ENCODE results near the gene CDY1B.
"Not testable (repeated sequence)": the region's sequence is repeated elsewhere in the genome, so short reads cannot be mapped to it uniquely, and the experiment has no call there.

The CDY1B gene, protein sequence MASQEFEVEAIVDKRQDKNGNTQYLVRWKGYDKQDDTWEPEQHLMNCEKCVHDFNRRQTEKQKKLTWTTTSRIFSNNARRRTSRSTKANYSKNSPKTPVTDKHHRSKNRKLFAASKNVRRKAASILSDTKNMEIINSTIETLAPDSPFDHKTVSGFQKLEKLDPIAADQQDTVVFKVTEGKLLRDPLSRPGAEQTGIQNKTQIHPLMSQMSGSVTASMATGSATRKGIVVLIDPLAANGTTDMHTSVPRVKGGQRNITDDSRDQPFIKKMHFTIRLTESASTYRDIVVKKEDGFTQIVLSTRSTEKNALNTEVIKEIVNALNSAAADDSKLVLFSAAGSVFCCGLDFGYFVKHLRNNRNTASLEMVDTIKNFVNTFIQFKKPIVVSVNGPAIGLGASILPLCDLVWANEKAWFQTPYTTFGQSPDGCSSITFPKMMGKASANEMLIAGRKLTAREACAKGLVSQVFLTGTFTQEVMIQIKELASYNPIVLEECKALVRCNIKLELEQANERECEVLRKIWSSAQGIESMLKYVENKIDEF

DNA sequence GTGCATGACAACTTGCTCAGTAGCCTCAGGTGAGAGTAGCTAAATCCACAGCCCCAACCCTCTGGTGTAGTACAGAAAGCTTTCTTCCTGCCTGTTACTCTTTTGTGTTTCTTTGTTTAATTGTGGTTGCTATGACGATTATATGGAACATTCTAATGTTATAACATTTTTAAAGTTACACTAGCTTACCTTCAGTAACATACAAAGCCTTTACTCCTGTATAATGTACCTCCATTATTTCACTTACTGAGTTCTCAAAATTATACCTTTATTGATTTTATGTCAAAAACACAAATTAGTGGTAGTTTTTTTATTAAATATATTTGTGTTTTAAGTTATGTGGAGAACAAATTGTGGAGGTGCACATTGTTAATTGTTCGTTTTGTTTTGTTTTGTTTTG, at the start of gene CDY1B:
CDY1B (minus strand) TSS at position 101 of the 400 bp plus-strand sequence. CDS start 331 bp downstream, outside the sequence.
- not testable (repeated sequence) for DNase-seq

DNA sequence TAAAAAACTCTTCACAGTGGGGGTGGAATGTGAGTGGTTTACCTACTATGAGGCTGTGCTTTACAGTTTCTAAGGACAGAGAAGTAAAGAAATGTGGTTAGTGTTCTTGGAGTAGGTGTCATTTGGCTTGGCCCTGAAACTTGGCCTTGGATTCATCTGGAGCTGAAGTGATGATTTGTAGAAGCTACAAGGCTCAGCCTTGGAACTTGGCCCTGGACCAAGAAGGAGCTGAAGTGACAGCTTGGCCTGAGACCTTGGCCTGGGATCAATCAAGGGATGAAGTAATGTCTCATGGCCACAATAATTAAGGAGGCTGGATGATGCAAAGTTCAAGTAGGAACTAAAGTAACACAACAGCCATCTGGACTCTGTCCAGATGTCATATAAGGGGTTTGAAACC, 1.7 kb upstream of the CDY1B start:
- not testable (repeated sequence) for DNase-seq

DNA sequence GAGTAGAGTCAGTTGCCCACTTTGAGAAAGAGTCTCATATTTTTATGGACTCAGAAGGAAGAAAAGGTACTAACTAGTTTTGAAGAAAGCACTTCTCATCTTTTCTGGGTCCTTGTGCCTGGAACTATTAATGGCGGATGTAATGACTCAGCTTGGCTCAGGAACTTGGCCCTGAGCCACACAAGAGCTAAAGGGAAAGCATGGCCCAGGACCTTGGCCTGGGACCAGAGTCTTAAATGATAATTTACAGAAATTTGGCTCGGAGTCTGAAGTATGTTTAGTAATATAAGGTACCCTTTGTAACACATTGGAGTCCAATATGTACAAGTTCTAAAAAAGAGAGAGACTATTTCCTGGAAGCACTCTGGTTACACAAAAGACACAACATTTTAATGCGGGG, 4.6 kb downstream of the CDY1B start:
- not testable (repeated sequence) for DNase-seq

DNA sequence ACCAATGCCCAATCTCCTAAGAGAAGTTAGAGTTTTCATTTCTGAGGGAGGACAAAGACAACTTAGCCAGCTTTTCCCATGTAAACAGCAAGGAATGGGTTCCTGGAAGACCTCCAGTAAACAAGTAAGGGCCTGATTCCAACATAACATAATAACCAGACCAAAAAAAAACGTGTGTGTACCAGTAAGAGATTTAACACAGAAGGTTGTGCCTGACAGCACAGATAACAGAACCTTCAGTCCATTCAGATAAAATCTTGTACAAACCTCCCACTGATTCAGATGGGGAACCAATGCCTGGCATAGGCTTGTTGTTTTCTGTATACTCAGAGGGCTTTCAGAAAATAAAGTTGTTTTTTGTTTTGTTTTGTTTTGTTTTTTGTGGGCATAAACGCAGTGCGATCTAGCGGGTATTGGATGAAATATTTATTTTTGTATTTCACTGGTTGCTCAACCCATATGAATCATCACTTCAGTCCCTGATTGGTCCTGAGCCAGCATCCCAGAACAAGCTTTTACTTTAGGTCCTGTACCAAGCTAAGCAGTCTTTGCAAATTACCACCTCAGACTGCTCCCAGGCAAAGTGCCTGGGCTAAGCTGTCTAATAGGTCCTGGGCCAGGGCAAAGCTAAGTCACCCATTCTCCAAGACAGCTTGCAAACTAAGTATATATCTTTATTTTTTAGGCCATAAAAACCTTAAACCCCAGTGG, 8.7 kb downstream of the CDY1B start:
- DNase-seq: not testable (repeated sequence)

DNA sequence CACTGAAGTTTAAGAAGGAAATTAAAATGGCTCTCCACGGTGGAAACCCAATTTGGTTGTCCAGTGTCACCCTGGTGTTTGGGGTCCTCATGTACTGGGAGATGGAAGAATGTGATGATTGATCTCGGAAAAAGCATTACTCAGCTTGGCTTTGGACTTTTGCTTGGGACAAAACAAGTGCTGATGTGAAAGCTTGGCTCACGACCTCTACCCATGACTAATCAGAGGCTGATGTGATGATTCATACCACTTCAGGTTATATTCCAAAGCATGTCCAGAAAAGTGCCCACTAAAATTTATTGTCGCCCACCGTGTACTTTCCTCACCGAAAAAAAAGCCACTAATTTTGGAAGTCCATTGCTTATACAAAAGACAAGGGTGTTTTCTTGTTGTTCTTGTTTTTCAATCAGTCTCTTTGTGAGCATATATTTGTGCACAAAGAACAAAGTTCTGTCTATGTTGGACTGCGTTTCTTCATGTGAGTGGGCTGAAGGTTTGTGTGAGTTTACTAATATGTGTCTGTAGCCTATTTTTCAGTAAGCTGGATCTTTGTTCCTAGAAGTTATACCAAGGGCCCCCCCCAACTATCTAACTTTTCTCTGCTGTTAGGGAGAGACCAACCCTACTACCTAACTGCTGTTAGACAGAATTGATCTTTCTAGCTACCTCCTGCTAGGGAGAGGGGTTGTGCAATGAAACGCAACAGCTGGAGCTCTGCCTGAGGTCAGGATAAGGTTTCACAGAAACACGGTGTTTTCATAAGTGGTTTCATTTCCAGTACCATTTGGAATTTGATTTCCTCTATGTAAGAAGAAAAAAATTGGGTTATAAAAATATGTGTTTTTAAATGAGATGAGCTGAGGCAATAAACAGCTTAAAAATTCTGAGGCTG, 21.4 kb downstream of the CDY1B start:
- not testable (repeated sequence) for DNase-seq
